Measurements from ENCODE around the gene ZNF407.

ZNF407 gene

GRCh38 chr18:74638210-74638609, 40.5 kb downstream of the ZNF407 start:
- DNase-seq (ENCODE audit: low read depth in 2 of 2): no peak
- no peak for TF ChIP-seq CTCF (IDR thresholded peaks at IDR 0.05; ENCODE audit: low read depth, low read length)
- H3K4me3 ChIP-seq (replicated peaks in 1 of 2; ENCODE audit: low read depth in 2 of 2, low read length in 2 of 2): no peak overlapping the region

- no peak for TF ChIP-seq CTCF (IDR thresholded peaks at IDR 0.05; ENCODE audit: low read depth, low read length)
- no peak overlapping the region for H3K4me3 ChIP-seq (replicated peaks in 1 of 2; ENCODE audit: low read depth in 2 of 2, low read length in 2 of 2)
- no peak for DNase-seq (ENCODE audit: low read depth in 2 of 2)
Observed at GRCh38 chr18:74644713-74645112, 47.0 kb downstream of the ZNF407 start.

GRCh38 chr18:74645679-74646078, 48.0 kb downstream of the ZNF407 start:
- TF ChIP-seq CTCF (IDR thresholded peaks at IDR 0.05; ENCODE audit: low read depth, low read length): no peak
- DNase-seq (ENCODE audit: low read depth in 2 of 2): peak in 1 of 2 donors; percentile 27
- H3K4me3 ChIP-seq (replicated peaks in 1 of 2; ENCODE audit: low read depth in 2 of 2, low read length in 2 of 2): no peak overlapping the region

- no peak overlapping the region for H3K4me3 ChIP-seq (replicated peaks in 1 of 2; ENCODE audit: low read depth in 2 of 2, low read length in 2 of 2)
- DNase-seq (ENCODE audit: low read depth in 2 of 2): no peak
- no peak for TF ChIP-seq CTCF (IDR thresholded peaks at IDR 0.05; ENCODE audit: low read depth, low read length)
Observed at GRCh38 chr18:74651327-74652128, 53.9 kb downstream of the ZNF407 start.

- TF ChIP-seq CTCF (IDR thresholded peaks at IDR 0.05; ENCODE audit: low read depth, low read length): peak; percentile 50
- no peak overlapping the region for H3K4me3 ChIP-seq (replicated peaks in 1 of 2; ENCODE audit: low read depth in 2 of 2, low read length in 2 of 2)
- peak; percentile 73 to 75 for DNase-seq (ENCODE audit: low read depth in 2 of 2)
Observed at GRCh38 chr18:74652392-74652988, 54.8 kb downstream of the ZNF407 start.

GRCh38 chr18:74654638-74655037, 57.0 kb downstream of the ZNF407 start:
- DNase-seq (ENCODE audit: low read depth in 2 of 2): peak; percentile 61
- H3K4me3 ChIP-seq (replicated peaks in 1 of 2; ENCODE audit: low read depth in 2 of 2, low read length in 2 of 2): no peak overlapping the region
- TF ChIP-seq CTCF (IDR thresholded peaks at IDR 0.05; ENCODE audit: low read depth, low read length): no peak
